HepG2 (cell line): Measurements from ENCODE around the gene FZD8. TPM values are rescaled to one million over a fixed set of nuclear protein-coding genes. Genes with fewer than 3 reads are reported as not detected.

Experiments
- ATAC-seq: fragments of 200-7000 bp; cut with Tn5 transposase; 3 replicates; pipeline ENCODE4 v1.9.1; 2020; ENCODE audit warnings: mild to moderate bottlenecking, moderate library complexity
- BruUV-seq: library from RNA; stranded (reverse); fragments of 400-500 nt; replicated peaks from 2 replicates; lab custom pipeline; 2021; lab: Mats Ljungman, UMichigan
- CTCF ChIA-PET: fragments of 300-600 bp; formaldehyde crosslinking; extraction: SDS; loops from one replicate; lab custom pipeline; 2021; ENCODE audit warnings: low total read pairs, inconsistent platforms, low intra/inter-chr PET ratio; lab: Yijun Ruan, JAX
- POLR2A ChIA-PET: fragments of 350-600 bp; sonication (Branson Sonifier 250); formaldehyde crosslinking; loops from one replicate; lab custom pipeline; 2020; ENCODE audit warnings: antibody characterized with exemption, inconsistent platforms; lab: Yijun Ruan, JAX
- DNase-seq: peaks from one replicate; pipeline ENCODE4 v3.0.0-alpha.2; 2015; ENCODE audit warnings: low spot score
- FAIRE-seq: peaks from 3 replicates; lab custom pipeline; 2011; peaks lifted over from hg19 to GRCh38; lab: Jason Lieb, UNC
- H2AFZ ChIP-seq: one replicate; pipeline ENCODE4 v1.6.1; 2011; ENCODE audit warnings: low read length, inconsistent platforms
- H3K27ac ChIP-seq: fragments of 300-600 bp; 3 replicates; pipeline ENCODE4 v1.8.0; 2011; ENCODE audit warnings: mixed run types, mild to moderate bottlenecking, mixed read lengths, low read length, inconsistent platforms; ENCODE audit not compliant: insufficient read depth; ENCODE audit errors: extremely low read length
- H3K27me3 ChIP-seq, 2 experiments: fragments of 200-600 bp in 1 of 2; 2 replicates in 1 of 2; 3 replicates in 1 of 2; pipeline versions ENCODE4 v1.6.0 to v1.8.0; 2011; ENCODE audit warnings: low read length in 2 of 2, mild to moderate bottlenecking in 2 of 2, moderate library complexity in 2 of 2, inconsistent platforms in 1 of 2; ENCODE audit not compliant: insufficient read depth in 2 of 2, control insufficient read depth in 1 of 2
- H3K36me3 ChIP-seq, 2 experiments: fragments of 200-600 bp in 1 of 2; replicated peaks in 1 of 2; 2 replicates in 1 of 2; 3 replicates in 1 of 2; pipeline versions ENCODE4 v1.5.1 to v1.8.0; 2011; ENCODE audit warnings: low read length in 2 of 2, inconsistent platforms in 1 of 2; ENCODE audit not compliant: insufficient read depth in 2 of 2, control insufficient read depth in 1 of 2
- H3K4me1 ChIP-seq: 2 replicates; pipeline ENCODE4 v1.5.1; 2012; ENCODE audit warnings: low read length, inconsistent platforms; ENCODE audit not compliant: insufficient read depth
- H3K4me2 ChIP-seq: 2 replicates; pipeline ENCODE4 v1.6.0; 2011; ENCODE audit warnings: low read depth, low read length, inconsistent platforms
- H3K4me3 ChIP-seq, 3 experiments: fragments of 200-600 bp in 1 of 3; sonication (generic), shearing (Covaris generic) in 1 of 3; replicated peaks in 1 of 3; 2 replicates each; pipeline ENCODE4 v1.5.1; 2011 to 2016; ENCODE audit warnings: low read length in 3 of 3, inconsistent platforms in 2 of 3, low read depth in 2 of 3, mild to moderate bottlenecking in 2 of 3, control low read depth in 1 of 3, mixed read lengths in 1 of 3; ENCODE audit not compliant: insufficient read depth in 1 of 3
- H3K79me2 ChIP-seq: one replicate; pipeline ENCODE4 v1.6.1; 2011; ENCODE audit warnings: low read length, inconsistent platforms; ENCODE audit not compliant: insufficient read depth
- H3K9ac ChIP-seq: 2 replicates; pipeline ENCODE4 v1.6.0; 2011; ENCODE audit warnings: mild to moderate bottlenecking, low read depth, low read length, inconsistent platforms; ENCODE audit not compliant: insufficient read depth
- H3K9me3 ChIP-seq: 2 replicates; pipeline ENCODE4 v1.5.1; 2012; ENCODE audit warnings: mild to moderate bottlenecking, low read length
- H4K20me1 ChIP-seq: 2 replicates; pipeline ENCODE4 v1.6.0; 2011; ENCODE audit warnings: inconsistent platforms, mild to moderate bottlenecking, low read length, moderate library complexity; ENCODE audit not compliant: insufficient read depth
- ELF3 ChIP-seq: IDR thresholded peaks from 2 replicates; pipeline ENCODE4 v1.6.1; 2016; ENCODE audit warnings: missing genetic modification reagents, missing compliant biosample characterization
- GTF3A ChIP-seq: sonication (generic); formaldehyde crosslinking; conservative IDR thresholded peaks from 2 replicates; pipeline ENCODE4 v1.4.0; 2020; ENCODE audit warnings: mild to moderate bottlenecking, missing genetic modification reagents
- GZF1 ChIP-seq: sonication (generic); formaldehyde crosslinking; IDR thresholded peaks from 2 replicates; pipeline ENCODE4 v1.5.1; 2020; ENCODE audit warnings: mild to moderate bottlenecking, missing genetic modification reagents
- NCOA5 ChIP-seq: sonication (generic); formaldehyde crosslinking; IDR thresholded peaks from 2 replicates; pipeline ENCODE4 v1.4.0; 2020; ENCODE audit warnings: missing genetic modification reagents
- TBL1XR1 ChIP-seq: fragments of 150-350 bp; IDR thresholded peaks from 2 replicates; pipeline ENCODE4 v1.6.1; 2014; ENCODE audit warnings: borderline replicate concordance, low read length; ENCODE audit not compliant: partially characterized antibody
- ZNF572 ChIP-seq: sonication (generic); formaldehyde crosslinking; IDR thresholded peaks from 2 replicates; pipeline ENCODE4 v1.5.1; 2020; ENCODE audit warnings: mild to moderate bottlenecking, missing genetic modification reagents
- ZNF609 ChIP-seq: sonication (generic); formaldehyde crosslinking; IDR thresholded peaks from 2 replicates; pipeline ENCODE4 v1.4.0; 2020; ENCODE audit warnings: mild to moderate bottlenecking, missing genetic modification reagents, borderline replicate concordance
- ZNF75D ChIP-seq: sonication (generic); formaldehyde crosslinking; IDR thresholded peaks from 2 replicates; pipeline ENCODE4 v1.8.1; 2023; ENCODE audit warnings: missing genetic modification reagents, mild to moderate bottlenecking, borderline replicate concordance
- WGBS: methylation state at CpG from one replicate; pipeline ENCODE4 v1.1.6; 2017; ENCODE audit warnings: low lambda C conversion rate; 5-methylcytosine and 5-hydroxymethylcytosine counted together
- in situ Hi-C: cut with HindIII; loops from 2 replicates; pipeline ENCODE4 v1.10.0; 2017; ENCODE audit warnings: low pct_unique_long_range_greater_than_20kb; ENCODE audit not compliant: extremely low pct_ligation_motif_present
- intact Hi-C: fragments of 100-400 bp; cut with micrococcal nuclease; formaldehyde crosslinking; loops from one replicate; pipeline ENCODE4 v1.10.0; 2022; ENCODE audit not compliant: unreplicated experiment
- polyA plus RNA-seq, 8 experiments: library from polyadenylated mRNA; depleted of rRNA in 3 of 8; stranded (reverse) in 7 of 8; unstranded in 1 of 8; fragments of >200 nt; fragmentation: Illumina TruSeq in 4 of 8; extraction: Trizol in 4 of 8; gene quantifications; 2 replicates each; pipeline versions ENCODE4 v1.2.1 to v1.2.3, GENCODE V29; 2011 to 2016; ENCODE audit warnings: low read depth in 4 of 8, missing spikeins in 1 of 8, mixed read lengths in 1 of 8; ENCODE audit not compliant: insufficient read depth in 1 of 8
- total RNA-seq, 5 experiments: library from RNA; depleted of rRNA; stranded (reverse); fragments of >200 nt; fragmentation: Illumina TruSeq; extraction: Trizol; gene quantifications; 2 replicates each; pipeline ENCODE4 v1.2.3, GENCODE V29; 2016; ENCODE audit warnings: low read depth in 1 of 5
- TF ChIP-seq, protein P1 (sequence below): sonication (generic); formaldehyde crosslinking; conservative IDR thresholded peaks from 2 replicates; pipeline ENCODE4 v1.4.0; 2020; ENCODE audit warnings: mild to moderate bottlenecking, missing genetic modification reagents, moderate library complexity

Gene FZD8
- total and polyA plus RNA-seq, 2 of the 13 experiments (the other 11 are each of a cell fraction or from before 2014, with no cell fraction given) = 0.05 to 0.07 TPM

- peak; percentile 81 for TF ChIP-seq ZNF609 (CRISPR knock-in tag)
- no peak for TF ChIP-seq NCOA5 (CRISPR knock-in tag)
- TF ChIP-seq, protein P1, sequence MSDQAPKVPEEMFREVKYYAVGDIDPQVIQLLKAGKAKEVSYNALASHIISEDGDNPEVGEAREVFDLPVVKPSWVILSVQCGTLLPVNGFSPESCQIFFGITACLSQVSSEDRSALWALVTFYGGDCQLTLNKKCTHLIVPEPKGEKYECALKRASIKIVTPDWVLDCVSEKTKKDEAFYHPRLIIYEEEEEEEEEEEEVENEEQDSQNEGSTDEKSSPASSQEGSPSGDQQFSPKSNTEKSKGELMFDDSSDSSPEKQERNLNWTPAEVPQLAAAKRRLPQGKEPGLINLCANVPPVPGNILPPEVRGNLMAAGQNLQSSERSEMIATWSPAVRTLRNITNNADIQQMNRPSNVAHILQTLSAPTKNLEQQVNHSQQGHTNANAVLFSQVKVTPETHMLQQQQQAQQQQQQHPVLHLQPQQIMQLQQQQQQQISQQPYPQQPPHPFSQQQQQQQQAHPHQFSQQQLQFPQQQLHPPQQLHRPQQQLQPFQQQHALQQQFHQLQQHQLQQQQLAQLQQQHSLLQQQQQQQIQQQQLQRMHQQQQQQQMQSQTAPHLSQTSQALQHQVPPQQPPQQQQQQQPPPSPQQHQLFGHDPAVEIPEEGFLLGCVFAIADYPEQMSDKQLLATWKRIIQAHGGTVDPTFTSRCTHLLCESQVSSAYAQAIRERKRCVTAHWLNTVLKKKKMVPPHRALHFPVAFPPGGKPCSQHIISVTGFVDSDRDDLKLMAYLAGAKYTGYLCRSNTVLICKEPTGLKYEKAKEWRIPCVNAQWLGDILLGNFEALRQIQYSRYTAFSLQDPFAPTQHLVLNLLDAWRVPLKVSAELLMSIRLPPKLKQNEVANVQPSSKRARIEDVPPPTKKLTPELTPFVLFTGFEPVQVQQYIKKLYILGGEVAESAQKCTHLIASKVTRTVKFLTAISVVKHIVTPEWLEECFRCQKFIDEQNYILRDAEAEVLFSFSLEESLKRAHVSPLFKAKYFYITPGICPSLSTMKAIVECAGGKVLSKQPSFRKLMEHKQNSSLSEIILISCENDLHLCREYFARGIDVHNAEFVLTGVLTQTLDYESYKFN (CRISPR knock-in tag) = peak; percentile 53; the same call in 1 of the 2 replicates
These were observed 43.3 kb upstream of the FZD8 start (continued) for GRCh38 chr10:35685402-35685801.

DNA sequence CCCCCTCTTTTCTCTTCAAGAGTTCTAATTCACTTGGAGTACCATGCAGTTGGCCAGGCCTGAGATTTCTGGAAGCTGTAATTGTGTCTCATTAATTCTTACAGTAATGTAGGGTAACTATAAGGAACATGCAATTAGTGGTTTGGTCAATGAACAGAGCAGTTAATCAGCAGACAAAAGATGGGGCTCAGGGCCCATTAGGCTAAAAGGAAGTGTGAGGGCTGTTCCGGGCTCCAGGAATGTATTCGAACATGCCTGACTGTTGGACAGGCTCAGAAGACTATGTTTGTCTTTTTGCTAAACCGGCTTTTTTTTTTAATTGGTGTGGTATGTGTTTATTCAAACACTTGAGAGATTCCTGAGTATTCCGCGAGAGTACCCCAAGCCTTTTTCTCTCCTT, 42.5 kb upstream of the FZD8 start:
- Histone ChIP-seq H2AFZ (no peak overlapping the region), H4K20me1 (no peaks in the 10 kb centered on the region; the same call in 1 of the 2 replicates), H3K27ac (no peak overlapping the region), H3K36me3 (no peaks in the 10 kb centered on the region), H3K4me3 (no peak overlapping the region), H3K4me2 (no peak overlapping the region), H3K79me2 (no peaks in the 10 kb centered on the region), H3K9me3 (no peaks in the 10 kb centered on the region), H3K4me1 (peaks cover 25% of the 10 kb centered on the region), H3K27me3 (peaks cover 1 to 8% of the 10 kb centered on the region in 2 experiments; a peak in 2 of 5 replicates), H3K9ac (no peak overlapping the region)
- TF ChIP-seq ZNF75D (CRISPR knock-in tag) (no peak), GTF3A (CRISPR knock-in tag) (no peak), ELF3 (CRISPR knock-in tag) (no peak), ZNF572 (CRISPR knock-in tag) (no peak), GZF1 (CRISPR knock-in tag) (no peak), TBL1XR1 (no peak)
- FAIRE-seq (no peak), ATAC-seq (no peak; the same call in 2 of the 3 replicates), DNase-seq (no peak)
- no TSS peak for BruUV-seq
- WGBS = 10% methylated on average over 5 of the region's 5 CpGs
- intact Hi-C loops (no loop called here), in situ Hi-C loops (no loop called here)
- ChIA-PET CTCF (no interaction called here), POLR2A (no interaction called here)
